ENCODE results near the gene NMT1.

Gene NMT1

DNA sequence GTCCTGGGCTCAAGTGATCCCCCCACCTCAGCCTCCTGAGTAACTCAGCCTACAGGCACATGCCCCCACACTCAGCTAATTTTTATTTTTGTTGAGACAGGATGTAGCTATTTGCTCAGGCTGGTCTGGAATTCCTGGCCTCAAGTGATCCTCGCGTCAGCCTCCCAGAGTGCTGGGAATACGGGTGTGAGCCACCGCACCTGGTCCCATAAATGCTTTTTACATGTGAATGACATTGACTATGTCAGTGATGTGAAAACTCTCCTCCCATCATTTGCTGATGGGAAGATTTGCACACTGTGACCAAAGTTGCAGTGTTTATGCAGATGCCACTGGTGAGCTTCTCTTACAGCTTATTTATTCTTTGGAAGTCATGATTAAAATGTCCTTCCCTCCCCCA, 56.2 kb downstream of the NMT1 start:
- no peak for DNase-seq (ENCODE audit: low read depth)
- TF ChIP-seq, protein P1, sequence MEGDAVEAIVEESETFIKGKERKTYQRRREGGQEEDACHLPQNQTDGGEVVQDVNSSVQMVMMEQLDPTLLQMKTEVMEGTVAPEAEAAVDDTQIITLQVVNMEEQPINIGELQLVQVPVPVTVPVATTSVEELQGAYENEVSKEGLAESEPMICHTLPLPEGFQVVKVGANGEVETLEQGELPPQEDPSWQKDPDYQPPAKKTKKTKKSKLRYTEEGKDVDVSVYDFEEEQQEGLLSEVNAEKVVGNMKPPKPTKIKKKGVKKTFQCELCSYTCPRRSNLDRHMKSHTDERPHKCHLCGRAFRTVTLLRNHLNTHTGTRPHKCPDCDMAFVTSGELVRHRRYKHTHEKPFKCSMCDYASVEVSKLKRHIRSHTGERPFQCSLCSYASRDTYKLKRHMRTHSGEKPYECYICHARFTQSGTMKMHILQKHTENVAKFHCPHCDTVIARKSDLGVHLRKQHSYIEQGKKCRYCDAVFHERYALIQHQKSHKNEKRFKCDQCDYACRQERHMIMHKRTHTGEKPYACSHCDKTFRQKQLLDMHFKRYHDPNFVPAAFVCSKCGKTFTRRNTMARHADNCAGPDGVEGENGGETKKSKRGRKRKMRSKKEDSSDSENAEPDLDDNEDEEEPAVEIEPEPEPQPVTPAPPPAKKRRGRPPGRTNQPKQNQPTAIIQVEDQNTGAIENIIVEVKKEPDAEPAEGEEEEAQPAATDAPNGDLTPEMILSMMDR (IDR thresholded peaks at IDR 0.05; ENCODE audit: control insufficient read depth, insufficient read depth, low read depth, low read length, missing control alignments): no peak
- H3K4me3 ChIP-seq (ENCODE audit: control insufficient read depth, low read depth, low read length): no peak overlapping the region

DNA sequence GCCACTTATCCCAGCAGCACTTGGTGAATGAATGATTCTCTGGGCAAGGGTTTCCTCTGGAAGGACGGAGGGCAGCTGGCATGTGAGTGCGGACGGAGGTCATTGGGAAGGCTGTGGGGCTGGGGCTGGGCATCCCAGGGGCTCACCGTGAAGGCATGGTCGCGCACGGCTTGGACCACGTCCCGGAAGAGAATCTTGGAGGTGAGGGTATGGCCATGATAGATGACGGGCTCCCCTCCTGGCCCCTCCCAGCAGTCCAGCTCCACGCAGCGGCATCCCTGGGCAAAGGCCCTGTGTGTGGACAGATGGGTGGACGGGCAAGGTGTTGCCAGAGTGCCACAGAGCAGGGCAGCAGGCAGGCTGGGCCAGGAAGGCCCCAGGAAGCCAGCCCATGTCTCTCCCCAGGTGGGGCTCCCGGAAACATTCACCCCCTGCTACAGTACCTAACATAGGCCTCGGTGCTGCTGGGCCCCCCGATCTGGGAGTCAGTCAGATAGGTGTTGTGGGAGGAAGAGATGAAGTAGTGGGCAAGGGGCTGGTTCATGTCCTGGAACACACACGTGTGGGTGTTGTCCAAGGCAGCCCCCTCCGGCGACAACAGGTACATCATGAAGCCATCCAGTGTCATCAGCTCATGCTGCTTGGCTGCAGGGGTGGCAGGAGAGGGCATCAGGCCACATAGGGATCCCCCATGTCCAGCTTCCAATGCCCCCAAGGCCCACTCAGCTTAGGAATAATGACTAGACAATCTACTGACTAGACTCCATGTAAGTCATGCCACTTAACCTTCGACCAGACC, 56.9 kb downstream of the NMT1 start:
- no peak for DNase-seq (ENCODE audit: low read depth)
- no peak overlapping the region for H3K4me3 ChIP-seq (ENCODE audit: control insufficient read depth, low read depth, low read length)
- TF ChIP-seq, protein P1 (IDR thresholded peaks at IDR 0.05; ENCODE audit: control insufficient read depth, insufficient read depth, low read depth, low read length, missing control alignments): no peak

DNA sequence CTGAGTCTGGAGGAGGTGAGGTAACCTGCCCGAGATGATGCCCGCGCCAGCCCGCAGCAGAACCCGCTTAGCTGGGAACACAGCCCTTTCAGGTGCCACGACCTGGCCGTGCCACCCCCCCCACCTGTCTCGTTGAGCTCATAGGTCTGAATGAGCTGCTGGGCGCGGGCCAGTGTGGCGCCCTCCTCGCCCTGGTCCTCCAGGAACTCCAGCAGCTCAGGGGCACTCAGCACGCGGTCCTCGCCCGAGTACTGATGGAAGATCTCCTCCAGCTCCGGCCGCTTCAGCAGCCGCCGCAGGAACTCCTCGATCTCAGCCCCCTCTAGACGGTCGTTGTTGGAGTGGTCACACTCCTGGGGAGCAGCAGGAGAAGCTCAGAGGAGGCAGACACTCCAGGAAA, 57.6 kb downstream of the NMT1 start:
- no peak overlapping the region for H3K4me3 ChIP-seq (ENCODE audit: control insufficient read depth, low read depth, low read length)
- DNase-seq (ENCODE audit: low read depth): no peak
- TF ChIP-seq, protein P1 (IDR thresholded peaks at IDR 0.05; ENCODE audit: control insufficient read depth, insufficient read depth, low read depth, low read length, missing control alignments): no peak

DNA sequence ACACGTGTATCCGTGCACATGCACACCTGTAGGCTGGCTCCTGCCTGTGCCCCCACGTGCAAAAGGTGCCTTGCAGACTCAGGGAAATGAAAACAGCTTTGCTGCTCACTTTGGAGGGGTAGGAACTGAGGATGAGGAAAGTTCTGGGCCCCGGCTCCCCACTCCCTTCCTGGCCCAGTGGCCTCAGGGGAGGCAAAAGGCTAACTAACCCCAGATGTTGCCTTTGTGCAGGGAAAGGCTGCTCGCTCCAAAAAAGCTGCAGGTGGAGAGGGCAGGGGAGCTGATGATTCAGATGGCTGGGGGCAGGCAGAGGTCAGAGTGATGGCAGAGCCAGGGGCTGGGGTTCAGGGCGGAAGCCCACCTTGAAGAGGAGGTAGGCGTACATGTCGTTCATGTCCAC, 58.8 kb downstream of the NMT1 start:
- TF ChIP-seq, protein P1 (IDR thresholded peaks at IDR 0.05; ENCODE audit: control insufficient read depth, insufficient read depth, low read depth, low read length, missing control alignments): no peak
- DNase-seq (ENCODE audit: low read depth): no peak
- H3K4me3 ChIP-seq (ENCODE audit: control insufficient read depth, low read depth, low read length): no peak overlapping the region

DNA sequence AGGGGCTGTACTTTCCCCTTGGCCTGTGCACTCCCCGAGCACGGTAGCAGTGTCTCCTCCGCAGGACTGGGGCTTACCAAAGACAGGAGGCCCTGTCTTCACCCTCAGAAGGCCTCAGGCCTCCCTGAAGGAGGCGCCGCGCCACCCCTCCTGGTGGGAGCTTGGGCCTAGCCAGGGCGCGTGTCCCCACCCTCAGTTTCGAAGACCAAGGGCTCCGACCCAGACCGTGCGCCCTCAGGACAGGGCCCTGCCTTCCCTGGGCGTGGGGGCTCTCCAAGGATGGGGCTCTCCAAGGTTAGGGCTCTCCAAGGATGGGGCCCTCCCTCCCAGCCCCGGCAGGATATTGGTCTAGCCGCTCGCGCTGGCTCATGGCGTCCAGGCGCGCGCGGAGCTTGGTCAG, 59.4 kb downstream of the NMT1 start:
- DNase-seq (ENCODE audit: low read depth): no peak
- TF ChIP-seq, protein P1 (IDR thresholded peaks at IDR 0.05; ENCODE audit: control insufficient read depth, insufficient read depth, low read depth, low read length, missing control alignments): no peak
- H3K4me3 ChIP-seq (ENCODE audit: control insufficient read depth, low read depth, low read length): no peak overlapping the region

DNA sequence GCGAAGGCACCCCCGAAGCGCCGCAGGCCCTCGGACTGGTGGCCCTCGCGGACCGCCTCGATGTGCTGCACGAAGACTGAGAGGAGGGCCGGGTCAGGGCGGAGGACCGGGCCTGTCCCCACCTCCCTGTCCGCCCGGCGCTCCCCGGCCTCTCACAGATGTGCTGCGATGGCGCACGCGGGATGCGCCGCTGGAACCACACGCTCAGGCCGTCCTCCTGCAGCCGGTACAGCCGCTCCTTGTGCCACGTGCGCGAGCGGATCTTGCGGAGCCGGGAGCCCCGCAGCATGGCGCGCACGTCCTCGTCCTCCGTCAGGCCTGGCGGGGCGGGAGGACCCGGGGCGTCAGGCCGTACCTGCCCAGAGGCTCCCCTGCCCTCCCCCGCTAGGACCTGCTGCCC, 59.9 kb downstream of the NMT1 start:
- TF ChIP-seq, protein P1 (IDR thresholded peaks at IDR 0.05; ENCODE audit: control insufficient read depth, insufficient read depth, low read depth, low read length, missing control alignments): no peak
- no peak for DNase-seq (ENCODE audit: low read depth)
- H3K4me3 ChIP-seq (ENCODE audit: control insufficient read depth, low read depth, low read length): no peak overlapping the region
